Amniotic epithelial cell (primary cell): ENCODE results near the gene IL17B.

Experiments used
- DNase-seq: peaks from one replicate; pipeline ENCODE4 v3.0.0-alpha.2; 2010; ENCODE audit warnings: low read depth

Gene IL17B

GRCh38 chr5:149376711-149377447, 2.2 kb downstream of the IL17B start:
- no peak for DNase-seq

GRCh38 chr5:149376104-149376503, 3.0 kb downstream of the IL17B start:
- no peak for DNase-seq

GRCh38 chr5:149375434-149375833, 3.7 kb downstream of the IL17B start:
- no peak for DNase-seq

GRCh38 chr5:149374801-149375200, 4.3 kb downstream of the IL17B start:
- no peak for DNase-seq

GRCh38 chr5:149374303-149374702, 4.8 kb downstream of the IL17B start:
- DNase-seq: no peak

GRCh38 chr5:149372932-149373331, 6.2 kb downstream of the IL17B start:
- DNase-seq: no peak

DNA sequence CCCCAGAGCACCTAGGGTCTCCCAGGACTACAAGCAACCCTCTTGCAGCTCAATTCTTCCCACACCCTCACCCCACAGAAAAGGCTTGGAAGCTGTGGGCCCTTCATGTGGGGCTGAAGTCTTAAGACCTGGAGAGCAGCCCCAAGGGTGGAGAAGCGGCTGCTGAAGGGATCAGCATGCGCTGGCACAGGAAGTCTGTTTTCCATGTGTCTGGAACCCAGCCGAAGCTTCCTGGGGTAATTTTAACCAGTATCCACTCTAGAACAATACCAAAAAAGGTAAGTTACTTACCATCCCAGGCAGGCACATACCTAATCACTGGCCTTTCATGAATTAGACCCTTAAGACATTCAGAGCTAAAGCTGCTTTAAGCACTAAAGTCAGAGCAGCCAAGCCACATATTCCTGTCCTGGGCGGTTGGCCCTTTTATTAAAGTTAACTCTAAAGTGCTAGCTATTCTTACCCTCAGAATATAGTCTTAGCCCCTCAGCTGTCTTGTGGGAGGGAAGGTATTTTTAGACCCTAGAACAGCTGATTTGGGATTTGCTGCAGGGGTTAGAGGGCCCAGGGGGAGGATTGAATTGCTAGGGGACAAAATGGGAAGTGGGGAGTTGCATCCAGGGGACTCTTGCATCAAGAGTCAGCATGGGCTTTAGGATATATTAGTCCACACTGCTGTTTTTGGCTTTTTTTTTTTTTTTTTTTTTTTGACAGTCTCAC, 6.9 kb downstream of the IL17B start:
- no peak for DNase-seq

- DNase-seq: peak; percentile 35
Observed at GRCh38 chr5:149371296-149371962, 7.7 kb downstream of the IL17B start.

- no peak for DNase-seq
Observed at GRCh38 chr5:149370878-149371277, 8.2 kb downstream of the IL17B start.

GRCh38 chr5:149367972-149368645, 11.0 kb downstream of the IL17B start:
- DNase-seq: no peak

GRCh38 chr5:149367249-149367971, 11.7 kb downstream of the IL17B start:
- peak; percentile 47 for DNase-seq

- no peak for DNase-seq
Observed at GRCh38 chr5:149366169-149366729, 12.8 kb downstream of the IL17B start.

- DNase-seq: no peak
Observed at GRCh38 chr5:149365418-149365817, 13.7 kb downstream of the IL17B start.

DNA sequence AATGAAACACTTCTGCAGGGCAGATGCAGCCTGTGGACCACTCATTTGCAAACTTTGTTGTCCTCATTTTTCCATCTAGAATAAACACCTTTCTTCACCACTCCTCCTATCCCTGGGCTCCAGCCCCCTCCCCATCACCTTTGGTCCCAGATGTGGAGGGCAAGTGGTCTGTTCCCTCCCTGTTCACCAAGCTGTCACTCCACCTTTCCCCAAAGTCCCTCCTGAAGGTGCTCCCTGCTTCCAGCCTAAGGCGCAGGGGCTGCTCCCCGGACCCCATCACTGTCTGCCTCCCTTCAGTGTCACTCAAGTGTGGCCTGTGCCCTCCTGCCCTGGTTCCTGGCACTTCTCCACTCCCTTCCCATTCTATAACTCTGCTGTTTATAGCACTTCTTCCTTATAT, 14.4 kb downstream of the IL17B start:
- DNase-seq: no peak

- DNase-seq: no peak
Observed at GRCh38 chr5:149363936-149364335, 15.2 kb downstream of the IL17B start.

DNA sequence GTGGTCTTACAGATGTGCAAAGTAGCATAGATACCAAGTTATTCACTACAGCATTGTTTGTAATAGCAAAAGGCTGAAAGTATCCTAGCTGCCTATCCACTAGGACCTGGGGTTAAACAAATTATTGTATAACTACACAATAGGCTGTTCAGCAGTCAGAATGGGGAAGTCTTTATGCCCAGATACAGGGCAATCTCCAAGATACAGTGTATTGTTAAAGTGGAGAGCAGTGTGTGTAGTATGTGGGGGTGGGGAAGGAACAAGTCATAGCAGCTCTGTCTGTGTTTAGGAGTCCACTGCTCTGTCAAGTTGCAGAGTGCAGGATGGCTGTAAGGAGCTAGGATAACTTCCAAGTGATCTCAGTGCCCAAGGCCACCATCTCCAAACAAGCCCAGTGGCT, 15.7 kb downstream of the IL17B start:
- DNase-seq: no peak

DNA sequence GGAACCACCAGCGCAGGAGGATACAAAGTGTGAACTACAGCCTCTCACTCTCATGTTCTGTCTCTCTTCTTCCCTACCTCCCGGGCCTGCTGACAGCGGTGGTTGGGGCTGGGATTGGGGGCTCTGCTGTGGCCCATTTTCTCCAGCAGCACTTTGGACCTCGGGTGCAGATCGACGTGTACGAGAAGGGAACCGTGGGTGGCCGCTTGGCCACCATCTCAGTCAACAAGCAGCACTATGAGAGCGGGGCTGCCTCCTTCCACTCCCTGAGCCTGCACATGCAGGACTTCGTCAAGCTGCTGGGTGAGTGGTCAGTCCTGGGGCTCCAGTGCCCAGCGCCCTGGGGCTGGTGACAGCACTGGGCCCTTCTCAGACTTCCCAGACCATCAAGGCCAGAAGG, 16.6 kb downstream of the IL17B start:
- no peak for DNase-seq

DNA sequence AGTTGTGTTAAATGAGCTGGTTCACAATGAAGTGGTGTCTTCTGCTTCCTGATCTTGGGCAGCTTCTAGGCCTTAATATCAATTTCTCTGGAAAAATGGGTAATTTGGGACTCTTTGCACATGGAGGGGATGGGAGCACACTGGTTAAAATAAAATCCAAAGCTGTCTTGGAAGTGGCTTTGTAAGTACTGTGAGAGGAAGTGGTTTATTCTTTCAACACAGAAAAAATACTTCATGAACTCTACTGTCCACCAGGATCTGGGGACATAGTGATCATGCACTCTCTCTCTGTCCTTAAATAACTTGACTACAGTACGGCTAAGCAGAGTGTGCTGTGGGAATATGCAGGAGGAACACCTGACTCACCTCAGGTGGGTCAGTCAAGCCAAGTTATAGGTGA, 18.8 kb downstream of the IL17B start:
- no peak for DNase-seq

- no peak for DNase-seq
Observed at GRCh38 chr5:149358868-149359495, 20.1 kb downstream of the IL17B start.

DNA sequence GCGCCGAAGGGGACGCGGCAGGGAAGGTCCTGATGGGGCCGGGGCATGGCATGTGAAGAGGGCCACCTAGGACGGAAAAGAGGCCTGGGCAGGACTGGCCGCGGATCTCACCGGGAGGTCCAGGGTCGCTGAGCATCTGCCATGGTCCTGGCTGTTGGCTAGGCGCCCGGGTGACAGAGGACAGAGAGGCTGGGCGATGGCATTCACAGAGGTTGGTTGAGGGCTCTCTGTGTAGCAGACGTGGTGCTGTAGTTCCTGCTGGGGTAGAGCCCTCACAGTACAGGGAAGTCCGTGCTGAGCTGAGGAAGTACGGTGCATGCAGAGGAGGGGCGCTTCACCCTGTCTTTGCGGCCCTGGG, 20.8 kb downstream of the IL17B start:
- no peak for DNase-seq
